Brain pericyte (primary cell): ENCODE data around the gene MAP7.
"Not testable (repeated sequence)": the region's sequence is repeated elsewhere in the genome, so short reads cannot be mapped to it uniquely, and the experiment has no call there.

Experiments
- DNase-seq: peaks from one replicate; pipeline ENCODE4 v3.0.0-alpha.2; 2012; ENCODE audit warnings: low read depth, low spot score

The MAP7 gene

GRCh38 chr6:136468711-136469110, 81.5 kb downstream of the MAP7 start:
- no peak for DNase-seq

- DNase-seq, result no peak
These were observed 83.0 kb downstream of the MAP7 start for GRCh38 chr6:136467186-136467585.

GRCh38 chr6:136466777-136467176, 83.4 kb downstream of the MAP7 start:
- no peak for DNase-seq

- DNase-seq, result no peak
These were observed 84.4 kb downstream of the MAP7 start for GRCh38 chr6:136465766-136466303.

GRCh38 chr6:136464874-136465273, 85.3 kb downstream of the MAP7 start:
- no peak for DNase-seq

- DNase-seq, result no peak
These were observed 86.1 kb downstream of the MAP7 start for GRCh38 chr6:136464148-136464547.

GRCh38 chr6:136463743-136464142, 86.5 kb downstream of the MAP7 start:
- DNase-seq, result no peak

- DNase-seq, result no peak
These were observed 103.5 kb downstream of the MAP7 start for GRCh38 chr6:136446579-136447187.

- no peak for DNase-seq
These were observed 104.1 kb downstream of the MAP7 start for GRCh38 chr6:136446145-136446544.

- DNase-seq, result no peak
These were observed 105.2 kb downstream of the MAP7 start for GRCh38 chr6:136445063-136445462.

- DNase-seq, result no peak
These were observed 110.0 kb downstream of the MAP7 start for GRCh38 chr6:136440203-136440602.

- DNase-seq, result no peak
These were observed 110.6 kb downstream of the MAP7 start for GRCh38 chr6:136439514-136440190.

- DNase-seq, result no peak
These were observed 111.8 kb downstream of the MAP7 start for GRCh38 chr6:136438441-136438840.

GRCh38 chr6:136437246-136437645, 113.0 kb downstream of the MAP7 start:
- no peak for DNase-seq

- no peak for DNase-seq
These were observed 115.1 kb downstream of the MAP7 start for GRCh38 chr6:136435101-136435500.

GRCh38 chr6:136431306-136431705, 118.9 kb downstream of the MAP7 start:
- DNase-seq, result not testable (repeated sequence)

- DNase-seq, result no peak
These were observed 120.8 kb downstream of the MAP7 start for GRCh38 chr6:136429264-136430065.

- DNase-seq, result no peak
These were observed 122.9 kb downstream of the MAP7 start for GRCh38 chr6:136427378-136427717.

- DNase-seq, result no peak
These were observed 123.4 kb downstream of the MAP7 start for GRCh38 chr6:136426627-136427377.

GRCh38 chr6:136425793-136426192, 124.4 kb downstream of the MAP7 start:
- DNase-seq, result no peak

GRCh38 chr6:136424901-136425300, 125.3 kb downstream of the MAP7 start:
- DNase-seq, result no peak

- no peak for DNase-seq
These were observed 125.8 kb downstream of the MAP7 start for GRCh38 chr6:136424450-136424849.
